GM18907 (cell line): ENCODE data around the gene PGA3.
"Not testable (repeated sequence)": the region's sequence is repeated elsewhere in the genome, so short reads cannot be mapped to it uniquely, and the experiment has no call there.

ENCODE experiments used
- ATAC-seq: cut with Tn5 transposase; IDR thresholded peaks from one replicate; pipeline ENCODE4 v1.9.1; 2021; ENCODE audit warnings: mild to moderate bottlenecking, moderate library complexity; ENCODE audit not compliant: unreplicated experiment

Gene PGA3

DNA sequence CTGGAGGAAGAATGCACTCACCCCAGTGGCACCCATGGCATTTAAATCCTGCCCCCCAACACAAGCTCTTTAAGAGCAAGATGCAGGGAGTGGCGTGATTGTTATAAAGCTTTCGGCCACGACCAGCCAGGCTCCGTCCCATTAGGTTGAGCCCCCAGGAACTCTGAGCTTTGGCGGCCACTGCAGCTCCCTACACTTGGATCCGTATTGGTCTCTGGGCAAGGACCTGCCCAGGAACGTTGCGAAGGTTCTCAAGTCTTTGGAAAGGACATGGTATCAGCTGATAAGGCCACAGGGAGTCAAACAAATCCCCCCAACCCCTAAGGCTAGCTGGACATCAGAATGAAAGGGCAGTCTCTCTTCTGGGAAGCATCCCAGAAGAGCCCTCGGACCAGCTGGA lies 32.7 kb upstream of the PGA3 start:
- no peak for ATAC-seq

- no peak for ATAC-seq
Measured at GRCh38 chr11:61171907-61172306, 31.4 kb upstream of the PGA3 start.

DNA sequence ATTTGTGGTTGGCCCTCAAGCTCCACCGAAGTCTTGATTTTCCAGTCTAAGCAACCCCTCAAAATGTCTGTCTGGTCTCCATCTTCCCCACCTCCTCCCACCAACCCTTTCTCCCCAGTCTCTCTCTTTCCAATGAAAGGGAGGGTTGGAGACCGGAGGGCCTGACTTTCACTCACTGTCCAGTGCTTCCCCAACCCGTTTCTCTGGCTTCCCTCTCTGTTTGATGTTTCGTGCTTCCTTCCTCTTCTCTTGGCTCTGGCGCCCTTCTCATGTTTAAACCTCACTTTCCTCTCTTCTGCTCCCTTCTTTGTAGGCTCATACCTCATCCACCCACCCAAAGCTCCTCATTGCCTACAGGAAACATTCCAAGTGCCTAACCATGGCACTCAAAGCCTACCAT lies 31.0 kb upstream of the PGA3 start:
- ATAC-seq: no peak

GRCh38 chr11:61172888-61173287 lies 30.4 kb upstream of the PGA3 start:
- no peak for ATAC-seq

- ATAC-seq: no peak
Measured at GRCh38 chr11:61173456-61173855, 29.9 kb upstream of the PGA3 start.

DNA sequence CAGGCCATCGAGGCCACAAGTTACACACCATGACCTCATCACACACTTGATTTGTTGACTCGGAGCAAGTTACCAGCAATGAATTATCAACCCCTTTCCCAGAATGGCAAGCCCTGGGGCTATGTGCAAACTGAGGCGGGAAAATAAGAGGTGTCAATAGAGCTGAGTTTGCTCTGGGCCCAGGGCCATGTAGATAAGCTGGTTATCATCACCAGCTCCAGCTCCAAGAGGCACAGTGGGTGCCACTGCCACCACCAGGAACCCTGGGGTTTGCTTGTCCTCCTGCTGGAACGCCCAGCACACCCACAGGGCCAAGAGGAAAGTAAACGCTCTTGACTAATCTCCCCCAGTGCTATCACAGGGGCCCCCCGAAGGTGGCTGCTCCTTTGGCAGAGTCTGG lies 29.0 kb upstream of the PGA3 start:
- ATAC-seq: no peak

DNA sequence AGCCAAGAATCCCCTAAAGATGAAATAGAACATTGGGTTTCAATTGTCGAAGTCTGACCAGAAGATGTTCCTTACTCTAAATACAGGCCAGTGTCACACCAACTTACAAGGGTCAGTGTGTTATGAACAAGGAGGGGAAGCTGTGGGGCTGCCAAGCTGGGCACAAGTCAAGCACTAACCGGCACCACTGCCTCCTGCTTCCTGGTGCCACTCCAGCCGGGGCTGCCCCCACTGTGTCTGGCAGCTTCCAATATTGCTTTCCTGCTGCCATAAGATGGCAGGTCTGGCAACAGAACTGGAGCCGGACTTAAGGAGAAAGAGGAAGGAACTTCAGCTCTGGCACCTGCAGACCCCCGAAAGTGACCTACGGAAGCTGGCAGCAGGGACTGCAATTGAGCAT lies 28.4 kb upstream of the PGA3 start:
- no peak for ATAC-seq

DNA sequence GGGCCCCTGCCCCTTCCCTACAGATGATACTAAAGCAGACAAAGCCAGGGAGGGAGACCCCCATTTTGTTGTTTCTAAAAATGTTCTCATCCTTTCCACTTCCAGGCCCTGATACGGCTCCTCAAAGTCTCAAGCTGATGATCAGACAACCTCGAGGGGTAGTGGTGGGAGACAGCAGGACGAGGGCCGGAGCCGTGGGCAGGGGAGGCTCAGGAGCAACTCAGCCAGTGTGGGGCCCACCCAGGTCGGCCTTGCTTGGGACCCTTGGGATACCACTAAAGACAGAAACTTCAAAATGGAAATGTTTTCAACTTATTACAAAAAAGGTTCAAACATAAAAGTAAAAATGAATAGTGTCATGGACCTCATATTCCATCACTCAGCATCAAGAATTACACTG lies 26.9 kb upstream of the PGA3 start:
- no peak for ATAC-seq

GRCh38 chr11:61180205-61180604 lies 23.1 kb upstream of the PGA3 start:
- not testable (repeated sequence) for ATAC-seq

DNA sequence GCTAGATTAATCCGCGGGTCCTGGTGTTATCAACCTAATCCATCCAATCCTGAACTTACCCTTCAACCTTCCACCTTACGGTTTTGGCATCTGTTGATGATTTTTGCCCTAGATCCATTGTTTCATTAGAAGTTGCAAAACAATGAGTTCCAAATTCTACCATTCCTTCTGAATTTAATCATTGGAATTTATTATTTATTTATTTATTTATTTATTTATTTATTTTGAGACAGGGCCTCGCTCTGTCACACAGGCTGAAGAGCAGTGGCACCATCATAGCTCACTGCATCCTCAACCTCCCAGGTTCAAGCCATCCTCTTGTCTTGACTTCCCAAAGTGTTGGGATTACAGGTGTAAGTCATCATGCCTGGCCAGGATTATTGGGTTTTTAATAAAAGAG lies 21.8 kb upstream of the PGA3 start:
- no peak for ATAC-seq

DNA sequence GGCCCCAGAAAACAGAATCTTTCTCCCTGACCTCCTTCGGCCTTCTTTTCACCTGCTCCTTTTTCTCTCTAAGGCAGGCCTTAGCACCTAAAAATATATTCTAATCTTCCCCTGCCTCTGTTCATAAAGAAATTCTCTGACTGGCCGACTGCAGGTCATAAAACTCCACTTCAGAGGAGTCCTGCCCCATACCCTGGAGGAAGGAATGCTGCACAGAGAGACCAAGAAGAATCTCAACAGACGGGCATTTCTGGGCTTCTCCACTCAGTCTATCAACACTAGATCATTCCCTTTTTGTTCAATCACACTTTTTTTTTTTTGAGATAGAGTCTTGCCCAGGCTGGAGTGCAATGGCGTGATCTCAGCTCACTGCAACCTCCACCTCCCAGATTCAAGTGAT lies 19.7 kb upstream of the PGA3 start:
- ATAC-seq: no peak

DNA sequence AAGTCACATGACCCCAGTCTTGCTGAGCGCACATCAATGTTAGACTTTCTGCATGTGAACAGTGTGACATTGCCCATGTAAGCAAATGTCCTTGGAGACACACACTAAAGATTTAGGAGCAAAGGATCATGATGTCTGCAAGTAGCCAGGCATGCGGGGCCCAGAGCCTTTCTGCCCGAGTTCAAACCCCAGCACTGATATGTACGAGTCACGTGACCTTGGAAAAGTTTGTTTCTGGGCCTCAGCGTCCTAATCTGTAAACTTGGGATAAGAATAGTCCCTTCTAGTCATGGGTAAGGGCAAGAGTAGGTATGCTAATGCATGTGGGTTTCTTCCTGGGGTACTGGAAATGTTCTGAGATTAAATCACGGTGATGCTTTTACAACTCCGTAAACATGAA lies 16.8 kb upstream of the PGA3 start:
- ATAC-seq: no peak

DNA sequence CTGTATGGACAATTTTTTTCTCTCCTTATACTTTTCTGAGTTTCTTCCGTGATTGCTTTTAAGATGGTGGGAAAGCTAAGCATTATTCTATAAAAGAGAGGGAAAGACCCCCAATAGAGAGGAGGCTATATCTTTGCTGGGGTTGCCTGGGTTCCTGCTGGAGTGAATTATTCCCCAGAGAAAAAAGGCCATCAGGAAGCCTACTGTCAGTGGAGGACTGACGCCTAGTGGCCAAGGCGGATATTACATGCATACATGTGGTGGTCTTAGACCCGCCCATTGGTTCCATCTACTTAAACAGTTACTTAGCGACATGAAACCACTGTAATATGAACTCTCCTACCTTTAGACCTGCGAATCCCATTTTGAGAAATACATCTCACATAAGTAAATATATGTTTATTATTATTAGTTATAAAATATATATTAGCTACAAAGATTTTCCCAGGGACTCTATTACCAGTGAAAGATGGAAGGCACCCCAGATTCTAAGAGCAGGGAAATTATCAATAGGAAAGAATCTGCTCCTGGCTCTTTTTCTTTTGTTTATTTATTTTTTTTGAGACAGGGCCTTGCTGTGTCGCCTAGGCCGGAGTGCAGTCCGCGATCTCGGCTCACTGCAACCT lies 15.7 kb upstream of the PGA3 start:
- peak; percentile 55 for ATAC-seq

DNA sequence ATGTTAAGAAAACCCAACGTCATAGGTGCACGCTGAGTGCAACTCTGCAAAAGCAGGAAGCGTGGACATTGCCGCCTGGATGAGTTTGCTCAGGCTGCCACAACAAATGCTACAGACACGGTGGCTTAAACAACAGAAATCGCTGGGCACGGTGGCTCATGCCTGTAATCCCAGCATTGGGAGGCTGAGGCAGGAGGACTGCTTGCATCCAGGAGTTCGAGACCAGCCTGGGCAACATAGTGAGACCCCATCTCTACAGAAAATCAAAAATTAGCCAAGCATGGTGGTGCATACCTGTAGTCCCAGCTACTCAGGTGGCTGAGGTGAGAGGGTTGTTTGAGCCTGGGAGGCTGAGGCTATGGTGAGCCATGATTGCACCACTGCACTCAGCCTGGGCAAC lies 13.4 kb upstream of the PGA3 start:
- ATAC-seq: no peak

- ATAC-seq: no peak
Measured at GRCh38 chr11:61193596-61193995, 9.7 kb upstream of the PGA3 start.

DNA sequence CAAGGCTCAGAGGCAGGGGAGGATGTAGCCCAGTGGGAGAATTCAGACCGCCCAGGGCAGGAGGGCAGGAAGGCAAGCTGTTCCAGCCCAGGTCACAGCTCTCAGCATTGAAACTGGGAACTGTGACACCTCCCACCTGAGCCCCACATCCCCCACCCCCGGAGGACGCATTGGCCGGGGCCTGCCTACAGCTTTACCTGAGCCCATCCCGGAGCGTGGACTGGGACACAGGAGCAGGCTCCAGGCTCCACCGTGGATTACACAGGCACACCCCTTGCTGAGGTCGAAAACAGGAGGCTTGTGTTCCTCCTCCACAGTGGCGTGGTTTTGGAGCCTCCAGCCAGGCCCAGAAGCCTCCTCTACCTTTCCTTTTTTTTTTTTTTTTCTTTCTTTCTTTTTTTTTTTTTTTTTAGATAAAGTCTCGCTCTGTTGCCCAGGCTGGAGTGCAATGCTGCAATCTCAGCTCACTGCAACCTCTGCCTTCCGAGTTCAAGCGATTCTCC lies 9.1 kb upstream of the PGA3 start:
- no peak for ATAC-seq

GRCh38 chr11:61194981-61195695 lies 8.2 kb upstream of the PGA3 start:
- ATAC-seq: no peak

DNA sequence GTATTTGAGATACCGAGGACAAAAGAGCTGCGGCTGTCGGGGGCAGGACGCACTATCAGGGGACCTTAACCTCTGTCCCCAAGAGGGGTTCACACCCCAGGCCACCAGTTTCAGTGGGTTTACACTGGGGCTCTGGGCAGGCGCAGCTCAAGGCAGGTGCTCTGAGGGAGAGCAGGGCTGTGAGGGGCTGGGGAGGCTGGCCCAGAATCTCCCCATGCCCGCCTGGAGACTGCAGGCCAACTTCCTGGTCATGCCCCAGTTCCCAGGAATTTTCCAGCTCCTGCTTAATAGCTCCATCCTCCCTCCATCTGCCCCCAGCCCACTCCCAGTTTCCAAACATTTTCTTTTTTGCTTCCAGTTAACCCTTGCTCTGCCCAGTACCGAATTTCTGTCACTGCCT lies 7.6 kb upstream of the PGA3 start:
- ATAC-seq: no peak

GRCh38 chr11:61198361-61198760 lies 5.0 kb upstream of the PGA3 start:
- no peak for ATAC-seq

GRCh38 chr11:61198948-61199523 lies 4.3 kb upstream of the PGA3 start:
- no peak for ATAC-seq

GRCh38 chr11:61201476-61201875 lies 1.8 kb upstream of the PGA3 start:
- no peak for ATAC-seq

GRCh38 chr11:61203873-61204272 lies 558 bp downstream of the PGA3 start:
- ATAC-seq: not testable (repeated sequence)
